HepG2 (cell line): ENCODE data around the gene FZD7. TPM values are rescaled to one million over a fixed set of nuclear protein-coding genes. Genes with fewer than 3 reads are reported as not detected.

Experiments used
- AGO1 ChIP-seq: fragments of 200-400 bp; formaldehyde crosslinking; IDR thresholded peaks from 2 replicates; pipeline ENCODE4 v1.6.1; 2017; ENCODE audit warnings: mild to moderate bottlenecking, low read depth, low read length, moderate library complexity; ENCODE audit not compliant: poor library complexity, severe bottlenecking
- AKAP8 ChIP-seq: sonication (generic); formaldehyde crosslinking; IDR thresholded peaks from 2 replicates; pipeline ENCODE4 v1.5.1; 2020; ENCODE audit warnings: mild to moderate bottlenecking, missing genetic modification reagents
- BRD4 ChIP-seq: sonication (generic); formaldehyde crosslinking; IDR thresholded peaks from 2 replicates; pipeline ENCODE4 v1.4.0; 2020; ENCODE audit warnings: missing genetic modification reagents
- CC2D1A ChIP-seq: sonication (generic); formaldehyde crosslinking; IDR thresholded peaks from 2 replicates; pipeline ENCODE4 v1.8.1; 2023; ENCODE audit warnings: mild to moderate bottlenecking, missing genetic modification reagents
- CREB1 ChIP-seq, 2 experiments: fragments of 450-650 bp in 1 of 2; IDR thresholded peaks; 2 replicates each; pipeline ENCODE4 v1.6.1; 2016 to 2017; ENCODE audit warnings: control low read depth in 1 of 2, mild to moderate bottlenecking in 1 of 2, missing compliant biosample characterization in 1 of 2, missing genetic modification characterization in 1 of 2
- FIP1L1 ChIP-seq: fragments of 200-400 bp; formaldehyde crosslinking; IDR thresholded peaks from 2 replicates; pipeline ENCODE4 v1.6.1; 2018; ENCODE audit warnings: low read depth, mild to moderate bottlenecking, low read length, moderate library complexity, borderline replicate concordance; ENCODE audit not compliant: insufficient read depth
- GABPB1 ChIP-seq: IDR thresholded peaks from 2 replicates; pipeline ENCODE4 v1.6.1; 2016; ENCODE audit warnings: mild to moderate bottlenecking, missing genetic modification reagents, moderate library complexity, missing compliant biosample characterization
- HNRNPLL ChIP-seq: fragments of 200-400 bp; formaldehyde crosslinking; IDR thresholded peaks from 2 replicates; pipeline ENCODE4 v1.6.1; 2017; ENCODE audit warnings: mild to moderate bottlenecking, low read depth, low read length; ENCODE audit not compliant: poor library complexity, severe bottlenecking
- HOXA7 ChIP-seq: sonication (generic); formaldehyde crosslinking; IDR thresholded peaks from 2 replicates; pipeline ENCODE4 v1.8.1; 2022; ENCODE audit warnings: mild to moderate bottlenecking, missing genetic modification reagents, moderate library complexity
- MTA3 ChIP-seq: sonication (generic); formaldehyde crosslinking; IDR thresholded peaks from 2 replicates; pipeline ENCODE4 v1.4.0; 2020; ENCODE audit warnings: missing genetic modification reagents
- NONO ChIP-seq, 2 experiments: fragments of 450-650 bp in 1 of 2; sonication (generic) in 1 of 2; formaldehyde crosslinking in 1 of 2; IDR thresholded peaks in 1 of 2; conservative IDR thresholded peaks in 1 of 2; 2 replicates each; pipeline versions ENCODE4 v1.6.1 to v1.8.0; 2017 to 2022; ENCODE audit warnings: mild to moderate bottlenecking in 1 of 2, missing genetic modification reagents in 1 of 2, moderate library complexity in 1 of 2
- ONECUT2 ChIP-seq: sonication (generic); formaldehyde crosslinking; IDR thresholded peaks from 2 replicates; pipeline ENCODE4 v1.4.0; 2020; ENCODE audit warnings: missing genetic modification reagents
- PLRG1 ChIP-seq: fragments of 450-650 bp; conservative IDR thresholded peaks from 2 replicates; pipeline ENCODE4 v1.6.1; 2016
- RAD51 ChIP-seq: fragments of 450-650 bp; IDR thresholded peaks from 2 replicates; pipeline ENCODE4 v1.6.1; 2016; ENCODE audit warnings: borderline replicate concordance
- REXO4 ChIP-seq: sonication (generic); formaldehyde crosslinking; IDR thresholded peaks from 2 replicates; pipeline ENCODE4 v1.8.0; 2022; ENCODE audit warnings: missing genetic modification reagents, mild to moderate bottlenecking, borderline replicate concordance
- RNF2 ChIP-seq: fragments of 450-650 bp; conservative IDR thresholded peaks from 2 replicates; pipeline ENCODE4 v1.6.1; 2016; ENCODE audit warnings: low read depth
- SKI ChIP-seq: fragments of 450-650 bp; IDR thresholded peaks from one replicate; pipeline ENCODE4 v1.6.1; 2018; ENCODE audit warnings: mild to moderate bottlenecking; ENCODE audit not compliant: partially characterized antibody
- TEF ChIP-seq: sonication (generic); formaldehyde crosslinking; IDR thresholded peaks from 2 replicates; pipeline ENCODE4 v1.5.0; 2020; ENCODE audit warnings: missing genetic modification reagents
- ZBTB7A ChIP-seq: sonication (generic); formaldehyde crosslinking; IDR thresholded peaks from 2 replicates; pipeline ENCODE4 v1.8.0; 2022; ENCODE audit warnings: mild to moderate bottlenecking, missing genetic modification reagents
- ZNF234 ChIP-seq: sonication (generic); formaldehyde crosslinking; conservative IDR thresholded peaks from 2 replicates; pipeline ENCODE4 v1.5.1; 2020; ENCODE audit warnings: mild to moderate bottlenecking, missing genetic modification reagents
- ZNF264 ChIP-seq: sonication (generic); formaldehyde crosslinking; IDR thresholded peaks from 2 replicates; pipeline ENCODE4 v1.4.0; 2020; ENCODE audit warnings: missing genetic modification reagents
- ZNF326 ChIP-seq: sonication (generic); formaldehyde crosslinking; IDR thresholded peaks from 2 replicates; pipeline ENCODE4 v1.4.0; 2020; ENCODE audit warnings: missing genetic modification reagents, borderline replicate concordance
- ZNF331 ChIP-seq: sonication (generic); formaldehyde crosslinking; IDR thresholded peaks from 2 replicates; pipeline ENCODE4 v1.4.0; 2020; ENCODE audit warnings: missing genetic modification reagents
- ZNF598 ChIP-seq: sonication (generic); formaldehyde crosslinking; IDR thresholded peaks from 2 replicates; pipeline ENCODE4 v1.5.1; 2020; ENCODE audit warnings: mild to moderate bottlenecking, missing genetic modification reagents, borderline replicate concordance
- ZSCAN25 ChIP-seq: sonication (generic); formaldehyde crosslinking; IDR thresholded peaks from 2 replicates; pipeline ENCODE4 v1.8.0; 2022; ENCODE audit warnings: mild to moderate bottlenecking, missing genetic modification reagents
- ZSCAN29 ChIP-seq: sonication (generic); formaldehyde crosslinking; conservative IDR thresholded peaks from 2 replicates; pipeline ENCODE4 v1.4.0; 2020; ENCODE audit warnings: mild to moderate bottlenecking, missing genetic modification reagents
- polyA plus RNA-seq, 8 experiments: library from polyadenylated mRNA; depleted of rRNA in 3 of 8; stranded (reverse) in 7 of 8; unstranded in 1 of 8; fragments of >200 nt; fragmentation: Illumina TruSeq in 4 of 8; extraction: Trizol in 4 of 8; gene quantifications; 2 replicates each; pipeline versions ENCODE4 v1.2.1 to v1.2.3, GENCODE V29; 2011 to 2016; ENCODE audit warnings: low read depth in 4 of 8, missing spikeins in 1 of 8, mixed read lengths in 1 of 8; ENCODE audit not compliant: insufficient read depth in 1 of 8
- total RNA-seq, 5 experiments: library from RNA; depleted of rRNA; stranded (reverse); fragments of >200 nt; fragmentation: Illumina TruSeq; extraction: Trizol; gene quantifications; 2 replicates each; pipeline ENCODE4 v1.2.3, GENCODE V29; 2016; ENCODE audit warnings: low read depth in 1 of 5
- TF ChIP-seq, protein P1 (sequence below): IDR thresholded peaks from 2 replicates; pipeline ENCODE4 v1.6.1; 2012; ENCODE audit warnings: inconsistent platforms
- TF ChIP-seq, protein P2 (sequence below): sonication (generic); formaldehyde crosslinking; IDR thresholded peaks from 2 replicates; pipeline ENCODE4 v1.5.0; 2020; ENCODE audit warnings: missing genetic modification reagents

FZD7 gene
- total and polyA plus RNA-seq, 2 of the 13 experiments (the other 11 are each of a cell fraction or from before 2014, with no cell fraction given), result 0.13 to 0.38 TPM

DNA sequence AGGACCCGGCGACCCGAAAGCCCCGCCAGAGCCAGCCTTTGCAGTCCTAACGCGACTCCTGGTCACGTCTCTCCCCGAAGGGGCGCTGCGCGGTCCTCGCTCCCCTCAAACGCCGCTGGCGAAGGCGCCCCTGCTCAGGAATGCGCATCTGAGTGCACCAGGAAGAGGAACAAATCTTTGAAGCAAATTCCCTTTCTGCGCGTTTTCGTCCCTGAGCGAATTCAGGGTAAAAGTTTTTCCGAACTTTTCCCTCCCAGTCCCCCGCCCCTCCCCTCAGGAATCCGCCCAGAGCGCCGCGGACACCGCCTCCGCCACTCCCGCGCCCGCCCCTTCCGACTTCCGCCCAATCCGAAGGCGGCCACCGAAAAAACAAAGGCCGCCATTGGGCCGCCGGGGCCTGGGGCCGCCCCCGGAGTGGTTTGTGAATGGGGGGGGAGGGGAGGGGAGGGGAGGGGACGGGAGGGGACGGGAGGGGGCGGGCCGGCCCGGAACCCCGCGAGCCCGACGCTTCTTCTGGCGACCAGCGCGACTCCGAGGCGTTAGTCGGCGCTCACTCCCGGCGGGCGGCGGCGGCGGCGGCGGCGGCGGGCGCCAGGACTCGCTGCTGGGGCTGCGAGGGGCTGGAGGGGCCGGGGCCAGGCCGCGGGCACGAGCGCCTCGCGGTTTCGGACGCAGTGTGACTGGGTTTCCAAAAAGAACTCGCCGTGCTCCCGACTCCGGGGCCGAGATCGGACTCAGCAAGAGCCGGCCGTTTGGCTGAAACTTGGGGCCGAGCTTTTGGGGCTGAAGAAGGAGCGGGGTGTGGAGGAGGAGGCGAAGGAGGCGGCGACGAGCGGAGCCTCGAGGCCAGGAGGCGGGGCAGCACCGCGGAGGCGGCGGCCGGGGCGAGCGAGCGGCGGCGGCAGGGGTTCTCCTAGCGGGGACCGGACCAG lies at the start of gene FZD7 (continued):
- TF ChIP-seq HNRNPLL (peak; percentile 73), RAD51 (no peak), ZBTB7A (CRISPR knock-in tag) (no peak), HOXA7 (no peak), ZSCAN25 (CRISPR knock-in tag) (no peak), ONECUT2 (CRISPR knock-in tag) (no peak), ZNF598 (CRISPR knock-in tag) (no peak), FIP1L1 (no peak), TEF (CRISPR knock-in tag) (no peak), SKI (peak; percentile 13), ZSCAN29 (CRISPR knock-in tag) (no peak), REXO4 (no peak), ZNF264 (CRISPR knock-in tag) (no peak), ZNF234 (CRISPR knock-in tag) (no peak), ZNF331 (no peak), ZNF326 (CRISPR knock-in tag) (no peak), RNF2 (peak; percentile 51), NONO (IDR thresholded peaks at IDR 0.05) (no peak), NONO (CRISPR knock-in tag; conservative IDR thresholded peaks at IDR 0.05) (no peak), PLRG1 (no peak), BRD4 (no peak), GABPB1 (CRISPR knock-in tag) (peak; percentile 78), MTA3 (CRISPR knock-in tag) (no peak), AKAP8 (CRISPR knock-in tag) (no peak), CREB1 (IDR thresholded peaks at IDR 0.05) (no peak), CREB1 (CRISPR knock-in tag; IDR thresholded peaks at IDR 0.05) (no peak), CC2D1A (CRISPR knock-in tag) (no peak), AGO1 (peak; percentile 2)
- TF ChIP-seq, protein P1, sequence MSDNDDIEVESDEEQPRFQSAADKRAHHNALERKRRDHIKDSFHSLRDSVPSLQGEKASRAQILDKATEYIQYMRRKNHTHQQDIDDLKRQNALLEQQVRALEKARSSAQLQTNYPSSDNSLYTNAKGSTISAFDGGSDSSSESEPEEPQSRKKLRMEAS, result peak; percentile 66
- TF ChIP-seq, protein P2, sequence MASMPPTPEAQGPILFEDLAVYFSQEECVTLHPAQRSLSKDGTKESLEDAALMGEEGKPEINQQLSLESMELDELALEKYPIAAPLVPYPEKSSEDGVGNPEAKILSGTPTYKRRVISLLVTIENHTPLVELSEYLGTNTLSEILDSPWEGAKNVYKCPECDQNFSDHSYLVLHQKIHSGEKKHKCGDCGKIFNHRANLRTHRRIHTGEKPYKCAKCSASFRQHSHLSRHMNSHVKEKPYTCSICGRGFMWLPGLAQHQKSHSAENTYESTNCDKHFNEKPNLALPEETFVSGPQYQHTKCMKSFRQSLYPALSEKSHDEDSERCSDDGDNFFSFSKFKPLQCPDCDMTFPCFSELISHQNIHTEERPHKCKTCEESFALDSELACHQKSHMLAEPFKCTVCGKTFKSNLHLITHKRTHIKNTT (CRISPR knock-in tag), result no peak
